NB4 (cell line): ENCODE results near the gene MMP24.

Experiments used
- POLR2A ChIP-seq: IDR thresholded peaks from 2 replicates; pipeline ENCODE4 v1.6.1; 2011; ENCODE audit warnings: mild to moderate bottlenecking; ENCODE audit not compliant: insufficient read length; ENCODE audit errors: extremely low read depth
- TF ChIP-seq, protein P1 (sequence below): IDR thresholded peaks from one replicate; pipeline ENCODE4 v1.5.1; 2012; ENCODE audit warnings: low read depth, low read length

DNA sequence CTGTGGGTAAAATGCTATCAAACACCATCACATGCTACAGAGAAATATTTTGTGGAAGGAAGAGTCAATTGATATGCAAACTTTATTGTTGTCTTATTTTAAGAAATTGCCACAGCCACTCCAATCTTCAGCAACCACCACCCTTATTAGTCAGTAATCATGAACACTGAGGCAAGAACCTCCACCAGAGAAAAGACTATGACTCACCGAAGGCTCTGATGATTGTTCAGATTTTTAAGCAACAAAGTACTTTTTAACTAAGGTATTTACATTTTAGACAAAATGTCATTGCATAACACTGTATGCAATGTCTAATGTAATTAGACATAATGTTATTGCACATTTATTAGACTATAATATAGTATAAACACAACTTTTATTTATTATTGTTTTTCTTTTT, 26.2 kb upstream of the MMP24 start:
- TF ChIP-seq POLR2A: no peak
- TF ChIP-seq, protein P1, sequence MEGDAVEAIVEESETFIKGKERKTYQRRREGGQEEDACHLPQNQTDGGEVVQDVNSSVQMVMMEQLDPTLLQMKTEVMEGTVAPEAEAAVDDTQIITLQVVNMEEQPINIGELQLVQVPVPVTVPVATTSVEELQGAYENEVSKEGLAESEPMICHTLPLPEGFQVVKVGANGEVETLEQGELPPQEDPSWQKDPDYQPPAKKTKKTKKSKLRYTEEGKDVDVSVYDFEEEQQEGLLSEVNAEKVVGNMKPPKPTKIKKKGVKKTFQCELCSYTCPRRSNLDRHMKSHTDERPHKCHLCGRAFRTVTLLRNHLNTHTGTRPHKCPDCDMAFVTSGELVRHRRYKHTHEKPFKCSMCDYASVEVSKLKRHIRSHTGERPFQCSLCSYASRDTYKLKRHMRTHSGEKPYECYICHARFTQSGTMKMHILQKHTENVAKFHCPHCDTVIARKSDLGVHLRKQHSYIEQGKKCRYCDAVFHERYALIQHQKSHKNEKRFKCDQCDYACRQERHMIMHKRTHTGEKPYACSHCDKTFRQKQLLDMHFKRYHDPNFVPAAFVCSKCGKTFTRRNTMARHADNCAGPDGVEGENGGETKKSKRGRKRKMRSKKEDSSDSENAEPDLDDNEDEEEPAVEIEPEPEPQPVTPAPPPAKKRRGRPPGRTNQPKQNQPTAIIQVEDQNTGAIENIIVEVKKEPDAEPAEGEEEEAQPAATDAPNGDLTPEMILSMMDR: no peak
